Measurements from ENCODE around the gene CD81.

Gene CD81

DNA sequence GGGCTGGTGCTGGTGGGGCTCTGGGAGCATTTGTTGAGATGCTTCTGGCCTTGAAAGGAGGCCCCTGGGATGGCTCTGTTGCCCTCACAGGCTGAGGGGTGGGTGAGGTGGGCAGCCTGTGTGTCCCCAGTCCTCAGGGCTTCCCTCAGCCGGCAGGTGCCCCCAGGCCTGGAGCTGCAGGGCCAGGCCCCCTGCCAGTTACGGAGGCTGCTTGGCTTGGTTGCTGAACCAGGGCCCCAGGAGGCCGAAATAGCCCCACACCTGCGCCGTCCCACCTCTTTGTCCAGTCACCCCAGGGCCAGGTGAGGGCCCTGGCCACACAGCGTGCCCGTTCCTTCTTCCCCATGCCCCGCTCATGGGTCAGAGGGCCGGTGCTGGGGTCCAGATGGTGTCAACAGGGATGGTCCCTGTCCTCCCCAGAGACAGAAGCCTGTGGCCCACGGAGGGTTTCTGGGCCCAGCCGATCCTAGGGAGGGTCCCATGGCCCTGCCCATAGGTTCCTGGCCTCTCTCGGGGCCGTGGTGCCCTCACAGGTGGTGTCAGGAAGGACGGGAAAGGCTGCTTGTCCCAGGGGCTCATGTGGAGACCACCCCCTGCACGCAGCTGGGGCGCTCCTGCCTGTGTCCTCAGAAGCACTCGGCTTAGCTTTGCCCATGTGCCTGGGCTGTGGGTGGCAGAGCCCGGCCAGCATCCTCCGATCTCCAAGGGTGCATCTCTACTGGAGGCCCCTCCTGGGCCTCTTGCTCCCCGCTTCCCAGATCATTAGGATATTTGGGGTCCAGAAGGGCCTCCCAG is 14.3 kb downstream of the CD81 start:
- DNase-seq, result no peak

DNA sequence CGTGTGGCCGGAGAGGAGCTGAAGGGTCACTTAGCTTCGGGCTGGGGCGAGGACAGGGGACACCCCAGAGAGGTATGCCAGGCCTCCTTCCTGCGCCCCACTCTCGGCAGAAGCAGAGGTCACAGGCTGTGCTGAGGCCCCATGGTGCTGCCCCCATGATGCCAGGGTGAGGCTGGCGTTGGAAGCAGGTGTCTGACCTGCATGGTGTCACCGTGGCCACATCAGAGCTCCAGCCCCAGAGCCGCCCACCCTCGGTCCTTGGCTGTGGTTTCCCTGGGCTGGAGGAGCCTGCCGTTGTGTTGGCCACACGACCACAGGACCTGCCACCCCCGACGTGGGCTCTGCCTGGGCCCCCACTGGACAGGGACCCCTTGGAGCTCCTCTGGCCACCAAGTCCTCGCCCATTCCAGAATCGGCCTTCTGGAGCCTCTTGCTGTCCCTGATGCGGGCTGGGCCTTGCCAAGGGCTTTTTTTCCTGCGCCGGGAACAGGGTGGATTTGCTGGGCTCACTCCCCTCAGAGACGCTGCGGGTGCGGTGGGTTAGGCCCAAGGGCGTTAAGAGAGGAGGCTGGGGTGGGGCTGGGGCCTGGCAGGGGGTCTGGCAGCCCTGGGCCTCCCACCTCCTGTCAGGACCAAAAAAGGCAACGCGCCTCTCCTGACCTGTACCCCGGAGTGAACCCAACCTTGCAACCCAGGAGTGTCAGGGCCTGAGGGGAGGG is 15.3 kb downstream of the CD81 start:
- no peak for DNase-seq

DNA sequence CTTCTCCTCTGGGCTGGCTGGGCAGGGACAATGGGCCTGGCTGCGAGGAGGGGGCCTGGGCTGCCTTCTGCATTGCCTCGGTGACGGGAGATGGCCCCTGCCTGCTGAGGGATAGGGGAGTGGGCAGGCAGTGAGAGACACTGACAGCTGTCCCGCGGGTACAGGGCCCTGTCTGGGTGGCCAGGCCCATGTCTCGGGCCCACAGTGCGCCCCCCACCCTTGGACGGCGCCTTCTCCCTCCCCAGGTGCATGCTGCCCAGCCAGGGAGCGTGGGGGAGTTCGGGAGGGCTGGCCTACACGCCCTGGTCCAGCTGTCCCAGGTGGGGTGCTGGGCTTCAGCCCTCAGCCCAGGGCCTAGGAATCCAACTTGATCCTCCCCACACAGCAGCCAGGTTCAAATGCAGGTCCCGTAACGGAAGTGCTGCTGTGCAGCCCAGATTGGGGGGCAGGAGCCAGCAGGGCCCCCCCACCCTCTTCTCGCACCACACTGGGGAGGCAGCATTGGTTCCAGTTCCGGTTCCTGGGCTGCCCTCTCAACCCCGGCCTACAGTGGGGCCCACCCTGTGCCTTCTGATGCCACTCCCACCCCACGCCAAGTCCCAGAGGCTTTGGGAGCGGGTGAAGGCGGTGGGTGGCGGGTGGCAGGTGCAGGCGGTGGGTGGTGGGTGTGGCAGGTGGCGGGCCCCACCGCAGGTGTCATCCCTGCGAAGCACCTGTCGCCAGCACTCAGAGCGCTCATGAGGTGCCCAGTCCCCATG is 16.2 kb downstream of the CD81 start:
- no peak for DNase-seq

DNA sequence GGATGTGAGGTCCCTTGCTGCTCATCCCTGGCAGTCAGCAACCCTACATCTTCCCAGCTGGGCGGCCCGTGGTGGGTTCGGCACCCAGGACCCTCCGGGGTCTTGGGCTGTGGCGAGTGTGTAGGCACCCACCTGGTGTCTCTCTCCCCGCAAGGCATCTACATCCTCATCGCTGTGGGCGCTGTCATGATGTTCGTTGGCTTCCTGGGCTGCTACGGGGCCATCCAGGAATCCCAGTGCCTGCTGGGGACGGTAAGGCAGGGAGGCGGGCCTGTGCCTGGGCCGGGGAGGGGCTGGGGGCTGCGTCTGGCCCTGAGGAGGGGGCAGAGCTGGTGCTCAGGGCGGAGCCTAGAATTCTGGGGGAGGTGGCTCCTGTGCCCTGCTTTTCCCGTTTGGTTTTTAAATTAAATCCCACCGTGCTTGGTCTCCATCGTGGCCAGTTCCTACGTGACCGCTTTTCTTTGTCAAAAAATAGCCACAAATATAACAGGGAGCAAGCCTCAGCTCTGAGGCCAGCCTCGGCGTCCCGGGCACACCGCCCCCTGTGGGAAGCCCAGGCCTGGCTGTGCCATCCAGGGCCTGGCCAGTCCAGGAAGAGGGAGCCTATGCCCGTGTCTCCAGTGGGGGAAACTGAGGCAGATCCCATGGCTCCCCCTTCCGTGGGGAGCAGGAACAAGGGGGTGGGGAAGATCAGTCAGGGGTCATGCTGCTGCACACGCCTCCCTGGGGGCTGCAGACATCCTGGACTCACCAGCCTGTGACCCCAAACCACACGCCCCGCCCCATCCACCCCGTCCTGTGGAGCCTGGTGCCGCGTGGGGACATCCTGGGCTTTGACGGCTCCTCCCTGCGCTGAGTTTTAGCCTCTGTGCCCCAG is 17.1 kb downstream of the CD81 start:
- DNase-seq, result no peak

DNA sequence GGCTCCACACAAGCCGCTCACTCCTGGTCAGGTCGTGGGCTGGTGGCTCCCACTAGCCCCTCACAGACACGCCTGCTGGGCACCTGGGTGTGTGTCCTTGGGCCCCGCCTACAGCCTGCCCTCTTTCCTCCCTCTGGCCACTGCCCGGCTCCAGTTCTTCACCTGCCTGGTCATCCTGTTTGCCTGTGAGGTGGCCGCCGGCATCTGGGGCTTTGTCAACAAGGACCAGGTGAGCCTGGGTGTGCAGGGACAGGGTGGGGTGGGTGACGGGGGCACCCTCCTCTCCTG is 17.7 kb downstream of the CD81 start:
- DNase-seq, result no peak

DNA sequence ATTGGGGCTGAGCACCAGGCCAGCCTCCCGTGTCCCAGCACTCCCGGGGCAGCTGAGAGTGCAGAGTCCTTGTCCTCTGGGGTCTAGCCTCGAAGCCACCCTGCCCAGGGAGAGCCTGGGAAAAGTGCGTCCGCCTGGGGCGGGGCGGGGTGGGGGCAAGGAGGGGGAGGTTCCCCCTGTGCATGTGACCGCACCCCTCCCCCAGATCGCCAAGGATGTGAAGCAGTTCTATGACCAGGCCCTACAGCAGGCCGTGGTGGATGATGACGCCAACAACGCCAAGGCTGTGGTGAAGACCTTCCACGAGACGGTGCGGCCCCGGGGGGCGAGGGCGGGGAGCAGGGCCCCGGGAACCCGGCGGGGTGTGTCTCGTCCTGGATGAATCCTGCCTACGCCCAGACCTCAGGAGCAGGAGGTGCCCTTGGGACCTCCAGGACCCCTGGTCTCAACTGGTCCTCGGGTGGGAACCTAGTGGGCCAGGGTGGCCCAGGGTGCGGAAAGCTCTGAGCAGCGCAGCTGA is 18.2 kb downstream of the CD81 start:
- DNase-seq, result no peak

DNA sequence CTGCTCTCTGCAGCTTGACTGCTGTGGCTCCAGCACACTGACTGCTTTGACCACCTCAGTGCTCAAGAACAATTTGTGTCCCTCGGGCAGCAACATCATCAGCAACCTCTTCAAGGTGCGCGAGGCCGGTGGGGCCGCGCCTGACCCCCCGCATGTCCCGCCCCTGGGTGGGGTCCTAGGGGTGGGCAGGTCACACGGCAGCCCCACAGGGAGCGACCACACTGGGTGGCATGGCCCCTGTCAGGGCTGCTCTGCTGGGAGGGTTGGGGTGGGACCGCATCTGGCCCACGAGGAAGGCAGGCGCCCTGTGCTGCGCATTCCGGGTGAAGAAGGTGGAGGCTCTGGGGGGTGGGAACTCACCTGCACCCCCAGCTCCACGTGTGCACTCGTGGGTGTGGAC is 18.7 kb downstream of the CD81 start:
- no peak for DNase-seq

DNA sequence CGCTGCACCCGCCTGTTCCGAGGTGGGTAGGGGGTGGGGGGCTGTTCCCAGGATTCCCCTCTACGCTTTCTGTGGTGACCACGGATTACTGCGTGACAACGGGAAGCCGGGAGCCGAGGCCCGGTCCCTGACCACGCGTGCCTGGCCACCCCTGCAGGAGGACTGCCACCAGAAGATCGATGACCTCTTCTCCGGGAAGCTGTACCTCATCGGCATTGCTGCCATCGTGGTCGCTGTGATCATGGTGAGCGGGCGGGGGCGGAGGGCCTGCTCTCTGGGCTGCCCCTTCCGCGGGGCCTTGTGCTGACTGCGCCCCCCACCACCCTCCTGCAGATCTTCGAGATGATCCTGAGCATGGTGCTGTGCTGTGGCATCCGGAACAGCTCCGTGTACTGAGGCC is 19.4 kb downstream of the CD81 start:
- DNase-seq, result no peak

DNA sequence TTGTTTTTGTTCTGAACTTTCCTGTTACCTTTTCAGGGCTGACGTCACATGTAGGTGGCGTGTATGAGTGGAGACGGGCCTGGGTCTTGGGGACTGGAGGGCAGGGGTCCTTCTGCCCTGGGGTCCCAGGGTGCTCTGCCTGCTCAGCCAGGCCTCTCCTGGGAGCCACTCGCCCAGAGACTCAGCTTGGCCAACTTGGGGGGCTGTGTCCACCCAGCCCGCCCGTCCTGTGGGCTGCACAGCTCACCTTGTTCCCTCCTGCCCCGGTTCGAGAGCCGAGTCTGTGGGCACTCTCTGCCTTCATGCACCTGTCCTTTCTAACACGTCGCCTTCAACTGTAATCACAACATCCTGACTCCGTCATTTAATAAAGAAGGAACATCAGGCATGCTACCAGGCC is 19.9 kb downstream of the CD81 start:
- no peak for DNase-seq

DNA sequence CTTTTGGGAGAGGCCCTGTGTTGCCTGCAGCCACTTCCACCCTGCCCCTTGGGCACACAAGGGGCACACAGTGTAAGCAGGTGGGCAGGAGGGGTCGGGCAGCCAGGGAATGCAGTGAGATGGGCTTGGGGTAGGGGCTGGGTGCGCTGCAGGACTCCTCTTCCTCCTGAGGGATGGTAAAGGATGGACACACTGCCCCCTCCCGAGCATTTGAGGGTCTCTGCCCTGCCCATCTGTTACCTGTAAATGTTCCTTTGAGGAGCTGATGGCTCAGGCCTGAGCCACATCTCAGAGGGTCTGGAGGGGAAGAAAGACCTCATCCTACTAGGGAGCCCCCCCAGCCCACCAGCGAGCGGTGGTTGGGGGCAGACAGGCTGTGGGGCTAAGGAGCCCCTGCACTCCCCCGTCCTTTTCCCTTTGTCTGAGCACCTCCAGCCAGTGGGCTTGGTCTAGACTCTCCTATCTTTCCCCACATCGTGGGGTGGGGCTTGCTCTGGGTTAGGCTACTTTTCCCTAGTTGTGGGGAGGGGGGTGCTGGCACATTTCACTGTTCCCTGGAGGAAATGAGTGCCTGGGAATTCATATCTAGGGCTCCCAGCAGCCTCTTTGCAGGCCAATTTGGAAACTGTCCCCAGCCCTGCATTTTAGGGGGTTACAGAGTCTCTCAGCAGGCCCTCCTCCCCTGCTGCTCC is 21.7 kb downstream of the CD81 start:
- DNase-seq, result no peak

DNA sequence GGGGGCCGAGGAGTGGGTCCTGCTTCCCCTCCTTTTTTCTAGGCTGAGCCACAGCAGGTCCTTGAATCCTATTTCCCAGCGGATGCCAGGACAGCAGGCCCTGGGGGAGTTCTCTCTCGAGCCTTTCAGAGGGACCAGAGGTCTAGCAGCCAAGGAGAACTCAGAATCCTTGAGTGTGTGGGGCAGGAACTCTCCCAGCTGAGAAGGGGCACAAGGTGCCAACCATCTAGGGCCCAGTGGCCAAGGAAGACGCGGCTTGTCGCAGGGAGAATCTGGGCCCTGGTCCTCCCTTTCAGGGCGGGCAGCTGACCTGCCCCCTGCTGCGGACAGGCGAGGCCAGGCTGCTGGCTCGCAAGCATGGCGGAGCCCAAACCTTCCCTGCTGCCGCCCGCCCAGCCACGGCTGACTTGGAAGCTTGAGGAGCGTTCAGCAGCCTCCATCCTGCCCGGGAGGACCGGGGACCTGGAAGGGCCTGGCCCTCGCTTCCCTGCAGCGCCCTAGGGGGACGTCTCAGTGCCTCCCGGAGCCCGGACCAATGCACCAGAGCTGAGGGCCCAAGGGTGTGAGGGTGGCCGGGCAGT is 22.5 kb downstream of the CD81 start:
- DNase-seq, result no peak

DNA sequence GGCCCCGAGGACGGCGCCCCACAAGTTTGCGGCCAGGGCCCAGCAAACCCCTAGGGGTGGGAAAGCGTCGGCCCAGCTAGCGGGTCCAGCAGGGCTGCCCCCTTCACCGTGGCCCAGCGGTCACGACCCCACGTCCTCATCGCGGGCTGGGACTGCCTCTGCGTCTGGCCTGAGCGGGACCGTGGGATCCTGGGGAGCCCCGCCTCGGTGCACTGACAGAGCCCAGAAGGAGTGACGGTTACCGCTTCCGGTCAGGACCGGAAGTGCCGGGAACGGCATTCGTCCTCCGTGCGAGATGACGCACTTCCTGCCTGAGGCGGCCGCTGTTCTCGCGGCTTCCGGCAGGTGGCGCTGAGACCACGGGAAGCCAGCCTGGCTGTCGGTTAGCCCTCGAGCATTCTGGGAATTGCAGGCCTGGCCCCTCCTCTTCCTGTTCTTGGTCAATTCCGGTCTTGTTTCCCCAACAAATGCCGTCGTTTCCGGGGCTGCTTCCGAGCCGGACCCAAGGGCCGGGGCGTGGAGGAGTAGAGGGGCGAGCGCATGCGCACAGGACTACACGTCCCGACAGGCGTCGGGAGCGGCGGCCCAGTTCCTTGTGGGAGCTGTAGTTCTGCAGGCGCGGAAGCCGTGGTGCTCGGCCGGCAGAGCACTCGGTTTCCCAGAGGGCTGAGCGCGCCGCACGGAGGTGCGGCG is 23.1 kb downstream of the CD81 start, which contains the start of gene TSSC4:
Gene TSSC4 (plus strand): TSS at position 682 of the 693 bp plus-strand sequence. CDS start 1,884 bp downstream, outside the sequence.
- peak; percentile 98 for DNase-seq

DNA sequence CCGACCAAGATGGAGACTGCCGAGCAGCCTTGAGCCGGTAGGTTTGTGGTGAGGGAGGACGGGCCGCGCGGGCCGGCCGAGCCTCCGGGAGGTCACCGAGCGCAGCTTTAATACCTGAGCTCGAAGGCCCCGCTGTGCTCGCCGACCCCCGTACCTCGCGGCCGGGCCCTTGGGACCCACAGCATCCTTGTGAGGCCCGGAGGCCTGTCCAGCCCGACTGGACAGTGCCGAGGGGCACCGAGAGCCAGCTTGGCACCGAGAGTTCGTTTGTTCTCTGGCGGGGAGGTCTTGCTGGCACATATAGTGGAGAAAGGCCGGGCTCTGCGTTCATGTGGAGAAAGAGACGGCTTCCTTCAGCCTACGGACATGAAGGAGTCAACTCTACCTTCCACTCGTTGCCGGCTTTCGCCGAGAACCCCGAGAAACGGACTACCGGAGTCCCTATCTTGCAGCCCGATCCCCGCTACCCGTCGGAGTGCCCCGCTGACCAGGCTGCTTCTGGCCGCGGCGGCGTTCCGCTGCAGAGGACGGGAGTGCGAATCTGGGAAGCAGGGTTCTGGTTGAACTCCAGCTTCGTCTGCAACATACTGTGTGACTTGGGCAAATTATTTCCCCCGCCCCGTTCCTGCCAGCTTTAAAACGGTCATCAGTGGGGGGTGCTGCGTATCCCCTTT is 23.8 kb downstream of the CD81 start:
- no peak for DNase-seq

DNA sequence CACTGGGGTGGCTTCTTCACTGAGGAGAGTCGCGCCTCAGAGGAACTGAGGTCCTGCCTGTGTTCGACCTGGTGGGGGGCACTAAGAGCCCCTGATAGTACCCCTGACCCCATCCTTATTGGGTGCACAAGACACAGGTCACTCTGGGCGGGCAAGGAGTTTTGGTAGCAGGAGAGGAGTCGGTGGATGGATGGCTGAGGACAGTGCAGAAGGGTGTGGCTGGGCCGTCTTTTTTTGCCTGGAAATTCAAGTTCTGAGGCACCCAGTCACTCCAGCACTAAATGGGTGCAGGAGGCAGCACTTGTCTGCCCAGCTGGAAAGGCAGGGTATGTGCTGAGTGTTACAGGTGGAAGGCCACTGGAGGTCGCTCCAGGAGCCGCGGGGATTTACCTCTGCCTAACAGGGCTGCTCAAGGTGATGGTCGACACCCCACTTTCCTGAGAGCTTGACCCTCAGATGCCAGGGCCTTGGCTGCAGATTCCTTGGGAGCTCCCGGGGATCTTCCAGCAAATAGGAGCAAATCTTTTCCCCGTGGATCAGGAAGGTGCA is 24.4 kb downstream of the CD81 start:
- DNase-seq, result no peak

DNA sequence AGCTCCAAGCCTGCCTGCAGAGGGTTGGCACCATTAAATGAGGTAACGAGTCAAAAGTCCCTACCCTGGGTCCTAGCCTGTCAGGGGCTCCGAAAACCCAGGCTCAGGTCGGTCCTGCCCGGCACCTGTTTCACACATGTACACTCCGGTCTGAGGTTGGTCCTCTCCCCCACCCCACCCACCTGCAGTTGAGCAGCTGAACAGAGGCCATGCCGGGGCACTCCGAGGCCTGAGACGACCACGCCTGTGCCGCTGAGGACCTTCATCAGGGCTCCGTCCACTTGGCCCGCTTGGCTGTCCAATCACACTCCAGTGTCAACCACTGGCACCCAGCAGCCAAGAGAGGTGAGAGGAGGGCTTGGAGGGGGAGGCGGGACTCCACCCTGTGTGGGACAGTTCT is 25.0 kb downstream of the CD81 start:
- no peak for DNase-seq

DNA sequence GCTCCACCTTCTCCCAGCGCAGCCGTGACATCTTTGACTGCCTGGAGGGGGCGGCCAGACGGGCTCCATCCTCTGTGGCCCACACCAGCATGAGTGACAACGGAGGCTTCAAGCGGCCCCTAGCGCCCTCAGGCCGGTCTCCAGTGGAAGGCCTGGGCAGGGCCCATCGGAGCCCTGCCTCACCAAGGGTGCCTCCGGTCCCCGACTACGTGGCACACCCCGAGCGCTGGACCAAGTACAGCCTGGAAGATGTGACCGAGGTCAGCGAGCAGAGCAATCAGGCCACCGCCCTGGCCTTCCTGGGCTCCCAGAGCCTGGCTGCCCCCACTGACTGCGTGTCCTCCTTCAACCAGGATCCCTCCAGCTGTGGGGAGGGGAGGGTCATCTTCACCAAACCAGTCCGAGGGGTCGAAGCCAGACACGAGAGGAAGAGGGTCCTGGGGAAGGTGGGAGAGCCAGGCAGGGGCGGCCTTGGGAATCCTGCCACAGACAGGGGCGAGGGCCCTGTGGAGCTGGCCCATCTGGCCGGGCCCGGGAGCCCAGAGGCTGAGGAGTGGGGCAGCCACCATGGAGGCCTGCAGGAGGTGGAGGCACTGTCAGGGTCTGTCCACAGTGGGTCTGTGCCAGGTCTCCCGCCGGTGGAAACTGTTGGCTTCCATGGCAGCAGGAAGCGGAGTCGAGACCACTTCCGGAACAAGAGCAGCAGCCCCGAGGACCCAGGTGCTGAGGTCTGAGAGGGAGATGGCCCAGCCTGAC is 26.0 kb downstream of the CD81 start:
- no peak for DNase-seq

DNA sequence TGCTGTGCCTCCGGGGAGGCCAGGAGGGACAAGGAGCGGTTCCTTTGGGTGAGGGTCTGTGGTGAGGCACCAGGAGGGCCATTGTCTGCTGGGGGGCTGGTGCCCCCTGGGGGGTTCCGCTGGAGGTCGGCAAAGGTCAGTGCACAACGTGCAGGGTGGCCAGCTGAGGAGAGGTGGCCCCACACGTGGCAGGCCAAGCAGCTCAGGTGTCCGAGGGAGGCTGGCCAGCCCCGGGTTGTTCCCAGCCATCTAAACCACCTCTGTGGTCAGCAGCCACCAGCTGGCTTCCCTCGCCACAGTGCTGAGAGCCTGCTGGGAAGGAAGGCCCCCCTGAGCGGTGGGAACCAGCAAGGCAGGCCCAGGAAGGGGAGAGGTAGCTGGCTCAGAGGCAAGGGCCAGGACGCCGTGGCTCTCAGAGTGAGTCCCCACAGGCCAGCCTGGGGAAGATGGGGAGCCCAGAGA is 27.7 kb downstream of the CD81 start:
- no peak for DNase-seq

DNA sequence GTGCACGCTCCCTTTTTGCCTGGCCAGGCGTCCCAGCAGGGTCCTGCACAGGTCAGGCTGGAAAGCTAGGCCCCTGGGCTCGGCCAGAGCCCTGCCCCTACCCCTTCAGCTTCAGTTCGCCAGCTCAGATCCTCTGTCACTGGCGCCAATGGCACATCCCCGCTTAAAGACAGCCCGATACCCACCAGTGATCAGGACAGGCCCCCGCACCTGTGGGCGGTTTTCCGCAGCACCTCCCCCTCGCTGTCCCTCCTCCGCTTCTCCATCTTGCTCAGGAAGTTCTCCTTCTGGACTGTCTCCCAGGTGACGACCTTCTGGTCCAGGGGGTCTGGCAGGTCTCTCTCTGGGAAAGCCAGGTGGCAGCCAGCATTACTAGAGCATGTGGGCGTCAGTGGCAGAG is 29.3 kb downstream of the CD81 start:
- no peak for DNase-seq

DNA sequence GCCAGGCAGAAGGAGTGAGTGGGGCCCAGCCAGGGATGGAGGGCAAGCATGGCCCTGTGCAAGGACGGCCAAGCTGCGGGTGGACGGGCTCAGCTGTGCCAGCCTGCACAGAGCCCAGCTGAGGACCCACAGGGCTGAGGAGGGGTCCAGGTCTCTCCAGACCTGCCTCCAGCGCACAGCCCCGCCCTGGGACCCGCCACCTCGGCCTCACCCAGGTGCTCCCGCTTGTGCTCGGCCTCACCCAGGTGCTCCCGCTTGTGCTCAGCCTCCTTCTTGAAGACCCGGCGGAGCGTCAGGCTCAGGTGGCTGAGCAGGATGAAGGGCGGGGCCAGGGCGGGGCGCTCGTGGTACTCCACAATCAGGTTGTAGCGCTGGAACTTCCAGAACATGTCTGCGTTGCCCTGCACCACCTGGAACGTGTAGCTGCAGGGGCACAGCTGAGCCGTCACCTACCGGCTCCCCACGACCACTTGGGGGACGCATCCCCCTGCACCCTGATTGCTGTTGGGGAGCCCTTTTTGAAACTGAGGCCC is 29.8 kb downstream of the CD81 start:
- DNase-seq, result no peak

Data from NCI-H1436 treated with DMSO at 0.1 percent for 48 hours (cell line).